22Rv1 (cell line): ENCODE data around the gene C8A.

ENCODE experiments used
- CTCF ChIP-seq: fragments of 450-650 bp; IDR thresholded peaks from 2 replicates; pipeline ENCODE4 v1.5.1; 2017; ENCODE audit warnings: mild to moderate bottlenecking
- ZFX ChIP-seq: fragments of 450-650 bp; IDR thresholded peaks from 2 replicates; pipeline ENCODE4 v1.6.1; 2017; ENCODE audit warnings: antibody characterized with exemption, borderline replicate concordance

GRCh38 chr1:56836359-56836758 lies 18.2 kb upstream of the C8A start:
- TF ChIP-seq CTCF (no peak), ZFX (no peak)
